Liver (tissue), 9 donors: ENCODE results near the gene HNRNPDL. TPM values are rescaled to one million over a fixed set of nuclear protein-coding genes. Genes with fewer than 3 reads are reported as not detected.

ENCODE experiments used
- DNase-seq: peaks from one replicate; pipeline ENCODE4 v3.0.0-alpha.2; 2017; ENCODE audit warnings: low spot score
- H3K27ac ChIP-seq, 2 donors: one replicate each; pipeline ENCODE4 v1.7.0; 2013; ENCODE audit warnings: inconsistent platforms in 2 of 2, low read length in 2 of 2, control low read depth in 1 of 2, low read depth in 1 of 2, mild to moderate bottlenecking in 1 of 2
- H3K27me3 ChIP-seq, 4 donors: one replicate each; pipeline versions ENCODE4 v1.6.1 to v1.7.0; 2013; ENCODE audit warnings: low read length in 3 of 4, inconsistent platforms in 1 of 4, mild to moderate bottlenecking in 1 of 4, moderate library complexity in 1 of 4; ENCODE audit not compliant: control insufficient read depth in 4 of 4, insufficient read depth in 4 of 4
- H3K36me3 ChIP-seq, 4 donors: one replicate each; pipeline versions ENCODE4 v1.6.1 to v1.7.0; 2013; ENCODE audit warnings: low read length in 3 of 4, mild to moderate bottlenecking in 3 of 4, low read depth in 1 of 4, moderate library complexity in 1 of 4; ENCODE audit not compliant: control insufficient read depth in 4 of 4, insufficient read depth in 3 of 4
- H3K4me1 ChIP-seq, 4 donors: one replicate each; pipeline versions ENCODE4 v1.6.1 to v1.7.0; 2013; ENCODE audit warnings: low read length in 3 of 4, mild to moderate bottlenecking in 3 of 4, moderate library complexity in 1 of 4; ENCODE audit not compliant: control insufficient read depth in 4 of 4, insufficient read depth in 4 of 4
- H3K4me3 ChIP-seq, 3 donors: one replicate each; pipeline versions ENCODE4 v1.6.1 to v1.7.0; 2013; ENCODE audit warnings: low read length in 3 of 3, control low read depth in 1 of 3, low read depth in 1 of 3, mild to moderate bottlenecking in 1 of 3
- H3K9ac ChIP-seq, 2 donors: one replicate each; pipeline ENCODE4 v1.7.0; 2013; ENCODE audit warnings: low read length in 2 of 2, mild to moderate bottlenecking in 2 of 2, moderate library complexity in 2 of 2, control low read depth in 1 of 2, low read depth in 1 of 2
- H3K9me3 ChIP-seq, 4 donors: one replicate each; pipeline versions ENCODE4 v1.6.1 to v1.7.0; 2013; ENCODE audit warnings: low read length in 3 of 4; ENCODE audit not compliant: control insufficient read depth in 4 of 4
- ATF3 ChIP-seq: IDR thresholded peaks from 2 replicates; pipeline ENCODE4 v1.6.1; 2016; ENCODE audit warnings: antibody characterized with exemption
- CTCF ChIP-seq: fragments of 150-350 bp; IDR thresholded peaks from 2 replicates; pipeline ENCODE4 v1.5.1; 2017; ENCODE audit warnings: improper control_type of control experiment, low read depth, low read length; ENCODE audit not compliant: missing input control
- EGR1 ChIP-seq, 2 donors: IDR thresholded peaks; 2 replicates each; pipeline ENCODE4 v1.6.1; 2016 to 2018; ENCODE audit warnings: antibody characterized with exemption in 2 of 2, low read depth in 2 of 2
- FOXA1 ChIP-seq: IDR thresholded peaks from 2 replicates; pipeline ENCODE4 v1.6.1; 2016; ENCODE audit warnings: antibody characterized with exemption
- FOXA2 ChIP-seq: IDR thresholded peaks from 2 replicates; pipeline ENCODE4 v1.6.1; 2016; ENCODE audit warnings: antibody characterized with exemption
- GABPA ChIP-seq, 2 donors: IDR thresholded peaks in 1 of 2; conservative IDR thresholded peaks in 1 of 2; 2 replicates each; pipeline ENCODE4 v1.6.1; 2016; ENCODE audit warnings: antibody characterized with exemption in 2 of 2, mild to moderate bottlenecking in 1 of 2, moderate library complexity in 1 of 2
- HNF4A ChIP-seq, 2 donors: conservative IDR thresholded peaks; 2 replicates each; pipeline ENCODE4 v1.6.1; 2016; ENCODE audit warnings: antibody characterized with exemption in 2 of 2, mild to moderate bottlenecking in 2 of 2
- HNF4G ChIP-seq: IDR thresholded peaks from 2 replicates; pipeline ENCODE4 v1.6.1; 2016; ENCODE audit warnings: antibody characterized with exemption
- JUND ChIP-seq, 2 donors: IDR thresholded peaks; 2 replicates each; pipeline ENCODE4 v1.6.1; 2016; ENCODE audit warnings: antibody characterized with exemption in 2 of 2
- MAX ChIP-seq: IDR thresholded peaks from 2 replicates; pipeline ENCODE4 v1.6.1; 2016; ENCODE audit warnings: antibody characterized with exemption
- NR2F2 ChIP-seq: IDR thresholded peaks from 2 replicates; pipeline ENCODE4 v1.6.1; 2016; ENCODE audit warnings: antibody characterized with exemption
- RAD21 ChIP-seq, 2 donors: IDR thresholded peaks; 2 replicates each; pipeline ENCODE4 v1.6.1; 2016; ENCODE audit warnings: antibody characterized with exemption in 2 of 2, mild to moderate bottlenecking in 2 of 2
- REST ChIP-seq: IDR thresholded peaks from 2 replicates; pipeline ENCODE4 v1.6.1; 2016; ENCODE audit warnings: antibody characterized with exemption, mild to moderate bottlenecking
- RXRA ChIP-seq, 2 donors: IDR thresholded peaks; 2 replicates each; pipeline ENCODE4 v1.6.1; 2017 to 2018; ENCODE audit warnings: antibody characterized with exemption in 2 of 2, mild to moderate bottlenecking in 1 of 2
- SP1 ChIP-seq: IDR thresholded peaks from 2 replicates; pipeline ENCODE4 v1.6.1; 2018; ENCODE audit warnings: antibody characterized with exemption, mild to moderate bottlenecking
- TAF1 ChIP-seq: conservative IDR thresholded peaks from 2 replicates; pipeline ENCODE4 v1.6.1; 2016; ENCODE audit warnings: antibody characterized with exemption, mild to moderate bottlenecking
- YY1 ChIP-seq: IDR thresholded peaks from 2 replicates; pipeline ENCODE4 v1.6.1; 2016; ENCODE audit warnings: antibody characterized with exemption, mild to moderate bottlenecking
- ZBTB33 ChIP-seq: IDR thresholded peaks from 2 replicates; pipeline ENCODE4 v1.6.1; 2016; ENCODE audit warnings: antibody characterized with exemption
- WGBS: extraction: QIAGEN DNeasy Blood & Tissue Kit; methylation state at CpG from one replicate; pipeline ENCODE4 v1.1.7; 2013; 5-methylcytosine and 5-hydroxymethylcytosine counted together
- polyA plus RNA-seq, 2 donors: library from polyadenylated mRNA; stranded (reverse) in 1 of 2; unstranded in 1 of 2; fragments of 200-250 nt in 1 of 2; fragments of >200 nt in 1 of 2; fragmentation: Nextera tagmentation in 1 of 2; extraction: Ambion mirVana in 1 of 2; gene quantifications; one replicate each; pipeline versions ENCODE4 v1.2.1 to v1.2.3, GENCODE V29; 2013 to 2015
- total RNA-seq, 2 donors: library from RNA; depleted of rRNA; stranded (reverse); fragments of >200 nt; gene quantifications; one replicate each; pipeline ENCODE4 v1.2.3, GENCODE V29; 2014
- donor health status: healthy.
- donor health status: healthy.
- donor health status: healthy.
- donor health status: healthy.
- donor health status: healthy.

The HNRNPDL gene
- total and polyA plus RNA-seq, 4 donors = 53.1 to 57.9 (median 57.6) TPM

GRCh38 chr4:82461710-82462109, 31.4 kb upstream of the HNRNPDL start:
- Histone ChIP-seq H3K4me1 (peaks cover 0 to 9% (median 2%) of the 10 kb centered on the region in 4 donors), H3K4me3 (no peak overlapping the region), H3K27ac (no peak overlapping the region), H3K9ac (no peak overlapping the region), H3K36me3 (peaks cover 7 to 15% (median 12%) of the 10 kb centered on the region in 4 donors), H3K9me3 (no peaks in the 10 kb centered on the region), H3K27me3 (no peaks in the 10 kb centered on the region)
- DNase-seq = no peak
- WGBS = 86% methylated on average over 2 of the region's 2 CpGs
- TF ChIP-seq SP1 = no peak
- no peak for TF ChIP-seq RXRA (IDR thresholded peaks at IDR 0.05)
- no peak for TF ChIP-seq GABPA (IDR thresholded peaks at IDR 0.05 in 1 of 2, conservative IDR thresholded peaks at IDR 0.05 in 1 of 2)
- no peak for TF ChIP-seq HNF4G
- no peak for TF ChIP-seq FOXA2
- TF ChIP-seq TAF1 = no peak
- no peak for TF ChIP-seq ZBTB33
- no peak for TF ChIP-seq YY1
- TF ChIP-seq CTCF = no peak
- TF ChIP-seq EGR1 (IDR thresholded peaks at IDR 0.05; ENCODE audit: low read depth in 2 of 2) = no peak
- no peak for TF ChIP-seq REST
- no peak for TF ChIP-seq JUND (IDR thresholded peaks at IDR 0.05)
- TF ChIP-seq MAX = no peak
- TF ChIP-seq FOXA1 = no peak
- no peak for TF ChIP-seq ATF3

- no peak overlapping the region for H3K9ac ChIP-seq
- H3K27ac ChIP-seq = no peak overlapping the region
- no peaks in the 10 kb centered on the region for H3K9me3 ChIP-seq
- no peak overlapping the region for H3K4me3 ChIP-seq
- WGBS = 99% methylated on average over 2 of the region's 2 CpGs
- DNase-seq = no peak
- H3K36me3 ChIP-seq = peaks cover 7 to 17% (median 15%) of the 10 kb centered on the region in 4 donors
- H3K4me1 ChIP-seq = peaks cover 0 to 9% (median 2%) of the 10 kb centered on the region in 4 donors
- no peaks in the 10 kb centered on the region for H3K27me3 ChIP-seq
- TF ChIP-seq ATF3 = no peak
- TF ChIP-seq CTCF = no peak
- TF ChIP-seq HNF4G = no peak
- TF ChIP-seq FOXA1 = no peak
- TF ChIP-seq SP1 = no peak
- TF ChIP-seq YY1 = no peak
- no peak for TF ChIP-seq TAF1
- TF ChIP-seq EGR1 (IDR thresholded peaks at IDR 0.05; ENCODE audit: low read depth in 2 of 2) = no peak
- no peak for TF ChIP-seq NR2F2
- TF ChIP-seq RAD21 (IDR thresholded peaks at IDR 0.05) = no peak
- no peak for TF ChIP-seq JUND (IDR thresholded peaks at IDR 0.05)
- no peak for TF ChIP-seq GABPA (IDR thresholded peaks at IDR 0.05 in 1 of 2, conservative IDR thresholded peaks at IDR 0.05 in 1 of 2)
- no peak for TF ChIP-seq RXRA (IDR thresholded peaks at IDR 0.05)
- no peak for TF ChIP-seq HNF4A (conservative IDR thresholded peaks at IDR 0.05)
- no peak for TF ChIP-seq ZBTB33
- TF ChIP-seq MAX = no peak
- no peak for TF ChIP-seq FOXA2
These were observed 28.5 kb upstream of the HNRNPDL start for GRCh38 chr4:82458729-82459128.
